Hypothalamus (tissue), 51 donors: ENCODE measurements around the gene KCNN1.
"Not testable (repeated sequence)": the region's sequence is repeated elsewhere in the genome, so short reads cannot be mapped to it uniquely, and the experiment has no call there.

ENCODE experiments used
- DNase-seq, 51 donors: peaks; one replicate each; lab custom pipeline; 2025; lab: John Stamatoyannopoulos, UW

Gene KCNN1

GRCh38 chr19:18020212-18021085 is 53.5 kb downstream of the KCNN1 start:
- DNase-seq: peak; percentile 19 to 93 (median 81)

GRCh38 chr19:18021121-18021755 is 54.3 kb downstream of the KCNN1 start:
- peak in 49 of 51 donors; percentile 10 to 90 (median 69) for DNase-seq

GRCh38 chr19:18023622-18024251 is 56.8 kb downstream of the KCNN1 start:
- DNase-seq: peak in 37 of 51 donors; percentile 11 to 61 (median 36)

- no peak for DNase-seq
These were observed 60.2 kb downstream of the KCNN1 start for GRCh38 chr19:18027151-18027550.

GRCh38 chr19:18029617-18030338 is 62.9 kb downstream of the KCNN1 start:
- peak in 24 of 51 donors; percentile 3 to 73 (median 30) for DNase-seq

- peak in 1 of 51 donors; percentile 6 for DNase-seq
These were observed 64.5 kb downstream of the KCNN1 start for GRCh38 chr19:18031401-18031800.

GRCh38 chr19:18032102-18032501 is 65.2 kb downstream of the KCNN1 start:
- DNase-seq: not testable (repeated sequence)

- no peak for DNase-seq
These were observed 74.1 kb downstream of the KCNN1 start for GRCh38 chr19:18041054-18041453.

GRCh38 chr19:18043676-18044075 is 76.8 kb downstream of the KCNN1 start:
- DNase-seq: no peak

GRCh38 chr19:18044825-18045304 is 78.0 kb downstream of the KCNN1 start:
- peak in 36 of 51 donors; percentile 8 to 59 (median 32) for DNase-seq

GRCh38 chr19:18045307-18046050 is 78.6 kb downstream of the KCNN1 start:
- DNase-seq: no peak

GRCh38 chr19:18046059-18046718 is 79.3 kb downstream of the KCNN1 start:
- no peak for DNase-seq

GRCh38 chr19:18049385-18049784 is 82.5 kb downstream of the KCNN1 start:
- peak in 45 of 51 donors; percentile 15 to 88 (median 63) for DNase-seq
